ENCODE data around the gene GPS1. TPM values are rescaled to one million over a fixed set of nuclear protein-coding genes. Genes with fewer than 3 reads are reported as not detected.
A peak's percentile ranks its signal among the peaks of the same experiment; 100 is the strongest.

The GPS1 gene
- total and polyA plus RNA-seq, 10 of the 15 experiments (the other 5 are each of a cell fraction or from before 2014, with no cell fraction given): 2.2 to 146 (median 77.7) TPM

GRCh38 chr17:82024859-82025258 lies 26.8 kb upstream of the GPS1 start:
- no peak overlapping the region for H2AFZ ChIP-seq (ENCODE audit: control insufficient read depth, low read depth, low read length)
- H3K4me1 ChIP-seq (ENCODE audit: control insufficient read depth, insufficient read depth, low read length): peaks cover 14% of the 10 kb centered on the region
- no peaks in the 10 kb centered on the region for H3K9me3 ChIP-seq (replicated peaks; ENCODE audit: control insufficient read depth, insufficient read depth, low read length)
- peaks cover 26% of the 10 kb centered on the region for H3K79me2 ChIP-seq (ENCODE audit: control insufficient read depth, insufficient read depth, low read length)
- SMC1A ChIA-PET (ENCODE audit: uncharacterized antibody, unreplicated experiment): no interaction called here
- RAD21 ChIA-PET (ENCODE audit: unreplicated experiment): no interaction called here
- POLR2A ChIA-PET: interaction anchor here (0.6 kb wide), 1 partner anchor 161 kb away, joined by 3 read pairs; no protein-coding TSS in a partner anchor
- ATAC-seq (no peak), FAIRE-seq (no peak), DNase-seq (ENCODE audit: low read depth, low spot score) (no peak)
- no peaks in the 10 kb centered on the region; a peak in 1 of 4 replicates for H3K36me3 ChIP-seq (ENCODE audit: control insufficient read depth in 2 of 2, insufficient read depth in 2 of 2, low read length in 1 of 2)
- in situ Hi-C loops (cut with MboI): no loop called here
- no peaks in the 10 kb centered on the region for H4K20me1 ChIP-seq (ENCODE audit: control insufficient read depth, insufficient read depth)
- no peak overlapping the region for H3K27ac ChIP-seq (ENCODE audit: control insufficient read depth, insufficient read depth)
- WGBS (ENCODE audit: insufficient coverage, insufficient replicate concordance, low lambda C conversion rate, missing lambda C conversion rate): 88% methylated on average over 14 of the region's 17 CpGs
- CTCF ChIA-PET: no interaction called here
- intact Hi-C loops (cut with micrococcal nuclease; ENCODE audit: unreplicated experiment): loop anchor here (5.0 kb wide), 1 partner anchor 163 kb away; the partner anchor contains the start of gene P4HB
- no peak overlapping the region for H3K4me3 ChIP-seq
- TF ChIP-seq SMARCA5 (IDR thresholded peaks at IDR 0.05) (no peak), BHLHE40 (IDR thresholded peaks at IDR 0.05; ENCODE audit: borderline replicate concordance in 1 of 2, low read depth in 2 of 2, low read length in 1 of 2) (no peak), PRDM15 (CRISPR knock-in tag; IDR thresholded peaks at IDR 0.05) (no peak), ESRRA (IDR thresholded peaks at IDR 0.05; ENCODE audit: low read length) (no peak), SUPT20H (IDR thresholded peaks at IDR 0.05; ENCODE audit: borderline replicate concordance, control insufficient read depth, low read depth, low read length) (no peak), BMI1 (IDR thresholded peaks at IDR 0.05; ENCODE audit: borderline replicate concordance) (no peak), ZBTB4 (CRISPR knock-in tag; IDR thresholded peaks at IDR 0.05) (no peak)
- no TSS peak for BruUV-seq (replicated peaks)
- H3K27me3 ChIP-seq (replicated peaks in 1 of 2; ENCODE audit: control insufficient read depth in 2 of 2, insufficient read depth in 2 of 2, low read length in 1 of 2): no peaks in the 10 kb centered on the region
- H3K9ac ChIP-seq (ENCODE audit: control insufficient read depth, insufficient read depth, low read length): no peak overlapping the region
- H3K4me2 ChIP-seq (ENCODE audit: control insufficient read depth, insufficient read depth): peak overlapping the region; percentile 96; the same call in 1 of the 2 replicates
